Stimulated activated CD4-positive, alpha-beta T cell treated with anti-CD3 and anti-CD28 coated beads, Interleukin-1b, Interleukin-23, amount 100 ng/mL, for 24 hours (primary cell): ENCODE results near the gene MARF1.
"Not testable (repeated sequence)": the region's sequence is repeated elsewhere in the genome, so short reads cannot be mapped to it uniquely, and the experiment has no call there.

ENCODE experiments used
- DNase-seq, 4 experiments: peaks; one replicate each; pipeline ENCODE4 v3.0.0-alpha.2; 2020; ENCODE audit warnings: low read depth in 4 of 4, low spot score in 1 of 4

MARF1 gene

GRCh38 chr16:15601212-15601879 is 41.6 kb downstream of the MARF1 start:
- no peak for DNase-seq

DNA sequence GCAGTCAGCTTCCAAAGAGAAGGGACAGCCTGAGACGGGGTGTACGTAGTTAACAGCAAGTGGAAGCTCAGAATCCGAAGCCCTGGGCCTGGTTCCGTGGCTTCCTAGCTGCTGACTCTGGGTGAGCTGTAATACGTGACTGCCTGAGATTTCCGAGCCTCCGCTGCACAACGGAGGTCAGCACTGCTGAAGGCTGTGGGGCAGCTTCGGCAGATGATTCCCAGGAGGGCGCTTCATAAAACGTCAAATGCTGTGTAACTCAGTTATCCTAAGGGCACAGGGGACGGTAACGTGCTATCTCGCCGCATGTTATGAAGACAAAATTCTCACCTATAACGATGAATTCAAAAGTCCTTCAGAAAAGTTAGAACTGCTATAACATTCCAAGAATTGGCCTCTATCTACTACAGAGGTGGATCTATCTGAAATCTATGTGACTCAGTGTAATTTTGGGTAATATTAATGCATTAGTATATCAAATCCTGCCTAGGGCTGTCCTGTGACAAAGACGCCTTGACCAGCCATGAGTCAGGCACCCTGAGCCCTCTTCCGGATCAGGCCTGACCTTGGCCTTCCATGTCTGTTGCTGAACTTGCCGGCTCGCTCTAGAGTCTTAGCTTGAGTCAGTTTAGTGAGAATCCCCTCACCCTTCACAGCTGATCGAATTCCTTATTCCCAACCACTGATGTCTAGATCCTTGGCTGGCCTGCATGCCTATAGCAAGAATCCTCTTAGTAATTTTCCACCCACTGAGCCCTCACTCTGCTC is 43.5 kb downstream of the MARF1 start:
- no peak for DNase-seq

DNA sequence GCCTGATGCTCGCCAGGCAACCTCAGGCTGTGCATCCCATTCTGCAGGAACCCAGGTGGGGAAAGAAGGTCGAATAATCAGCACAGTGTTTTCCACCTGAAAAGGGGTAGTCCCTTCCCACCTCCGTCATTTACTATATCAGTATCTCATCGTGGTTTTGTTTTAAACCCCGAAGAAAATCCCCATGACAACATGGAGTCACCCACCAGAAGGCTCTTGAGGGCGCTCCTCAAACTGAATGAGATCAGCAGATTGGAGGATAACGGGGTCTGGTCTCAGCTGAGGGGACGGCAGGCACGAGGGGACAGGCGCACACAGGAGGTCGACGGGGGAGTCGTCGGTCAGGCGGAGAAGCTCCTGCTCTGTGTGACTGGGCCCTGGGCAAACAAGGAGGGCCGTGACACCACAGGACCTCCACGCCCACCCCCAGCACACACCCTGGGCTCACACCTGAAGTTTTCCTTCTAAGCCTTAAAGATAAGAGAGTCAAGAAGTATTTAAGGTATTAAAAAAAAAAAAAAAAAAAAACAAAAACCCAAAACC is 44.2 kb downstream of the MARF1 start:
- no peak for DNase-seq

GRCh38 chr16:15597822-15598647 is 44.9 kb downstream of the MARF1 start:
- DNase-seq, result no peak

GRCh38 chr16:15597135-15597534 is 45.8 kb downstream of the MARF1 start:
- no peak for DNase-seq

GRCh38 chr16:15594711-15595320 is 48.1 kb downstream of the MARF1 start:
- DNase-seq, result no peak

- DNase-seq, result no peak
These were observed 49.7 kb downstream of the MARF1 start for GRCh38 chr16:15593235-15593634.

- DNase-seq, result no peak
These were observed 50.6 kb downstream of the MARF1 start for GRCh38 chr16:15592324-15592723.

DNA sequence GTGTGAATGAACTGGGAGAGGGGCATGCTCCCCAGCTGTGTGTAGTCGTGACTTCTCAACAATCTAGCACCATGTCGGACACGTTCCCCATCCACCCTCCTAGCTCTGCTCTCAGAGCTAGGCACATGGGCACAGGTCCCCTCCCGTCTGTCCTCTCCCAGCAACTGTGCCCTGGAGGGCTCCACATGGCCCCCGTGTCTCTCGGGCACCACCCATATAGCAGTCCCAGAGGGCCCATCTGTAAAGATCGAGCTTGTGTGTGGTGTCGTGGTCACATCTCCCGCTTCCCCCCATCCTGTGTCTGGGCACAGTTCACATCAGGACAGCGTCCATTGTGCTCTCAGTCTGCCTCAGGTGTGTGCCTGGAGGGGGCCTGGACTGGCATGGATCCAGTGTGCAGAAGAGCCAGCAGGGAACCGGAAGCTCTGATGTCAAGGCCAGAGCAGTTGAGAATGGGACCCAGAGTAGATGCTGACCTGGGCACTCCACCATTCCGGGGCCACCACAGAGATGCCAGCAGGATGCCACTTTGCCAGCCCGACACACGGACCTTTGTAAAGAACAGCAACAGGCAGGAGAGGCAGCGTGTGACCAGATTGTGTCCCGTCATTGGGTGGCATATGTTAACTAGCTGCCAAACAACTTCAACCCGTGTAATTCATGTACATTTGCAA is 55.7 kb downstream of the MARF1 start:
- DNase-seq, result no peak

- DNase-seq, result no peak
These were observed 56.2 kb downstream of the MARF1 start for GRCh38 chr16:15586716-15587115.

DNA sequence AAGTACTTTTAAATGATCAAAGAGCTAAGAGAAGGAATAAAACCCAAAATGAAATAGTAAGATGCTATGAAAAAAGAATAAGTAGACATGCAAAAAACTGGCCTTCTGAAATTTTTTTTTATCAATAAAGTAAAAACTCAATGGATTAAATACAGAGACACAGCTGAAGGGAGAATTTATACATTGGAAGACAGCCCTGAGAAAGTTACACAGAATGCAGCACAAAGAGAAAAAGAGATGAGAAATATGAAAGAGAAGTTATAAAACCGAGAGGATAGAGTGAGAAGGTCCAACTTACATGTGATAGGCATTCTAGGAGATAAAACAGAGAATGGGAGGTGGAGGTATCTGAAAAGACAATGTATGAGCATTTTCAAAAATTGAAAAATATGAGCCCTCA is 57.0 kb downstream of the MARF1 start:
- no peak for DNase-seq

- no peak for DNase-seq
These were observed 59.4 kb downstream of the MARF1 start for GRCh38 chr16:15583526-15583925.

GRCh38 chr16:15581127-15581815 is 61.7 kb downstream of the MARF1 start:
- DNase-seq, result no peak

DNA sequence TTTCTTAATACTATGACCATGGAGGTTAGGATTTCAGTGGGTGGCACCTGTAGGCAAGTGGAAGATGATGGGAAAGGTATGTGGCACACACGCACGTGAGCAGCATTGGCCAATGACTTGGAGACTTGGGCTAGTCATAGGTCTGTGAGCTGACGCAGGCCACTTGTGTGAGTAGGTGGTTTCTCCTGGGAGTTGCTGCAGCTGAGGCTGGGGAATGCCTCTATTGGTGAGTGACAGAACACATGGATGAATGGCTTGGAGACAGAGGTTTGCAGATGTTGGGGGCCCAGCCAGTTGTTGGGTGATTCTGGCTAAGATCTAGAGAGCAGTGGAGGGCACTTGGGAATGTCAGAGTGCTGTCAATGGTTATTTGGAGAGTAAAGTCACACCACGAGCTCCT is 64.1 kb downstream of the MARF1 start:
- DNase-seq, result no peak

GRCh38 chr16:15576960-15577958 is 65.7 kb downstream of the MARF1 start:
- DNase-seq, result no peak

- DNase-seq, result no peak
These were observed 67.5 kb downstream of the MARF1 start for GRCh38 chr16:15575293-15576049.

DNA sequence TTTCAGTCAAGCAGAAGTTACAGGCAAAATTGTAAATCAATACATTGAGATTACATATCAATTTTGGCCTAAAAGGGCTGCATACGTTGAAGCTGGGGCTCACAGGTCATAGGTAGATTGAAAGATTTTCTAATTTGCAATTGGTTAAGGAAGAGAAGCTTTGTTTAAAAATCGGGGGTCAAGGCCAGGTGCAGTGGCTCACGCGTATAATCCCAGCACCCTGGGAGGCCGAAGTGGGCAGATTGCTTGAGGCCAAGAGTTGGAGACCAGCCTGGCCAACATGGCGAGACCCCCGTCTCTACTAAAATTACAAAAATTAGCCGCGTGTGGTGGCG is 68.4 kb downstream of the MARF1 start:
- DNase-seq, result no peak

- DNase-seq, result not testable (repeated sequence)
These were observed 68.9 kb downstream of the MARF1 start for GRCh38 chr16:15573896-15574613.
